ENCODE data around the gene CMTM7.

Gene CMTM7

DNA sequence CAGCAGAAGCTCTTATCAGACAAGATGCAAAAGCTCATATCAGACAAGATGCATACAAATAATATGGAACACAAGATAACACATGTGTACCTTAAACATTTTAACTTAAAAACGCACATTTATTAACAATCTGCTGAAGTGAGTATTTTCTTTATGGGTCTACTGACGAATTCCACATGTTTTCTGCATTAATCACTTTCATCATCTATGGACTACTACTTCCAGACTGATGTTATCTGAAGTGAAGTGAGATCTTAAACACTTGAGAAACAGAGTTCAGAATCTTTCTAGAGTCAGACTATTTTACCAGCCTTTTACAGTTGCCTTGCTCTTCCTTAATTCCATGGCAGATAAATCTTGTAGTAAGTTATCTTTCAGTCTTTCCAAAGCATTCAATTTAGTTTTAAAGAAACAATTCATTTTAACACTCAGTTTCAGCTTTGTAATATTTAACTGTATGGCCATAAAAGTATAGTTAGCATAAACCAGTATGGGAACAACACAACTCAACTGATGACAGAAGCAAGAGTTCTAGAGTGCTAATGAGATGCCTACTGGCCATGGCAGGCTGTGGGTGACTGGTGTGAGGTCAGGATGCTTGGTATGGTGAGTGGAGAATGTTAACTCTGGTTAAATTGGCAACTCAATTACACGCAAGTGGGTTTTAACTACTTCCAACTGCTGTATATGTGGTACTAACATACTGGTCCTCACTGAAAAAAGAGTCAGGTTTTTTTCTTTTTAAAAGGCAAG is 101.2 kb downstream of the CMTM7 start:
- peak; percentile 26 for DNase-seq (ENCODE audit: low read depth, low spot score)

DNA sequence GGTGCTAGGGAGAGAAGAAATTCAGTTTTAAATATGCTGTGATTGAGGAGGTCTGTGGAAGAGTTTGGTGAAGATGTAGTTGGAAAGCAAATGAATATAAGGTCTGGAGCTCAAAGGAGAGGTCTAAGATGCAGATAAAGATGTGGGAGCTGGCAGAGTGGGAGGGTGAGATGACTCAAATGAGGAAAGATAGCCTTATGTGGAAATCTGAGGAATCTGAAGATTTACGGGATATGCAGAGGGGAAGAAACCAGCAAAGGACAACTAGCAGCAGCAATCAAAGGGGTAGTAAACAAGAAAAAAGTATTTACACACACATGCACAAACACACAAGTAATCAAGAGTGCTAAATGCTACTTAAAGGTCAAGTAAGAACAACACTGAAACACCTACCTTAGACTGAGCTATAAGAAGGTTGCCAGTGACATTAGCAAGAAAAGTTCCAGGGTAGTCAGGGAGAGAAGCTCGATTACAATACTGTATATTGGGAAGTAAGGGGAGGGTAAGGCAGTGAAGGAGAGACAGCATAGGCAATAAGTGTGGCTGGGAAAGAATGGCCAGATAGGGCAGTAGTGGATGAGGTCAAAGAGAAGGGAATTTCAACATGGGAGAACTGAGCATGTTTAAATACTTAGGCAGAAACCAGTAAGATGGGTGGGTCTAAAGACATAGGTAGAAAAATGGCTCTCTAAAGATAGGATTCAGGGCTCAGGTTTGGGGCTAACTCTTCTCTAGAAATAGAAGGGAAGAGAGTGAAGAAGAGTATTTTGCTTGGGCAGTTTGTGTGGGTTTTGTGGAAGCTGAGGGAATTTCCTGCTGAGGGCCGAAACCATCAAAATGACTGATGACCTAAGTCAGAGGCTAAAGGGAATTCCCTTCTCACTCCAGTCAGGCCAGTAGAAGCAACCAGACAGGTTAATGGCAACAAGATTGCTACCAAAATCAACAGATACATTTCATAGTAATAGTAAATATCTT is 102.1 kb downstream of the CMTM7 start:
- DNase-seq (ENCODE audit: low read depth, low spot score) = peak; percentile 48

- DNase-seq (ENCODE audit: low read depth, low spot score) = no peak
Measured at GRCh38 chr3:32495085-32495484, 103.4 kb downstream of the CMTM7 start.

DNA sequence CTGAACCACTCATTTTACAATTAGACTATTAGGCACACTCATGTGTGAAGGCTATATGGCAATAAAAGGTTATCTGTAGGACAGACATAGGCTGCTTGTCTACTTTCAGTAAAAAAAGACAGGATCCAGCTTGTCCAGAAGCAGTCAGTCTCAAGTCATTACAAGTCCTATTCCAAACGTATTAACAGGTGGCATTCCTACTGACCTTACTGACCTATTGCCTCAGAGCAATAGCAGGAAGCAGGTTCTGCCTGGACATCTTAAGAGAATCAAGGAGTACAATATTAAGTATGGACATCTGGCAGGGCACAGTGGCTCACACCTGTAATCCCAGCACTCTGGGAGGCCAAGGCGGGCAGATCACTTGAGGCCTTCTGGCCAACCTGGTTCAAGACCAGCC is 104.0 kb downstream of the CMTM7 start:
- DNase-seq (ENCODE audit: low read depth, low spot score) = no peak

DNA sequence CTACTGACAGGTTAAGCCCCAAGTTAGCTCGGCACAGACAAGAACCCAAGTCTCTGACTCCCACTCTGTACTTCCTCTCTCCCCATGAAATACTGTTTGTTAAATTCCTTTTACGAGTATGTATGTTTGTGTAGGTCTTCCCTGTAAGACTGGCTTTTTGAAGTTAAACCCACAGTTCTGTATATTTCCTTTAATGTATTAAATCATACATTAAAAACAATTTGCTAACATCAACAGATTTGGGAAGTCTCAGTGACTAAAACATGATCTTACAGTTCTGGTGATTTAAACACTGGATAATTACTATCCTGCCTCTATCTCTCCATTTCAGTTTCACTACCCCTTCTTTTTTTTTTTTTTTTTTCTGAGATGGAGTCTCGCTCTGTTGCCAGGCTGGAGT is 106.6 kb downstream of the CMTM7 start:
- no peak for DNase-seq (ENCODE audit: low read depth, low spot score)

DNA sequence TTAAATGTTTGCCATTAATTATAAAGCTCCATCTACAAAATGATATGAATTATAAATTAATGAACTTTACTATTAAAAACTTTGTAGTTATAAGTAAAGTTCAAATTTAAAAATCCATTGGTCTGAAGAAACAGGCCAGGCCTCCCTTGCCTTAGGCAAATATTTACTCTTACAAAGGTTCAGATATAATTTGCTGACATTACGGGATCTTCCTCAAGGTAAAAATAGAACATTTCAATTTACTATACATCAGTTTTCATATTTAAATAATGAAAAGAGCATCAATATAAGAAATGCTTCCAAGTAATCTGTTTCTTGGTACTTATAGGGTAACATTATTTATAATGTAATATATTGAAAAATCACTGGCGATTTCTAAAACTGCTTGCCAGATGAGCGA is 107.3 kb downstream of the CMTM7 start:
- DNase-seq (ENCODE audit: low read depth, low spot score) = no peak

DNA sequence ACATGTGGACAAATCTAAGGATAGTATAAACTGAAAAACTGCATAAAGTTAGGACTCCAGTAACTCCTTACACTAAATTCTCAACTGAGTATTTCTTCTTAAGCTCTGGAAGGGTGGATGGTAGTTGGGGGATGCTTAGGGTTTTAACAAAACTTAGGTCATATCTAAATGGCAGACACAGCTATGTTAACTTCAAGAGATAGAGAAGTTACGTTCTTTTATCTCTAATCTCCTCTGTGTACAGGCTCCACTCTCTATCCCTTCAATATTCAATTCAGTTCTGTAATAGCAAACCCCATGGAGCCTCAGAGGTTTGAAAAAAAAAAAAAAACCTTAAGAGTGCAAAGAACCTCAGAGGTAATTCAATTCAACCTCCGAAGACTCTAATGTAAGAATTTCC is 107.9 kb downstream of the CMTM7 start:
- DNase-seq (ENCODE audit: low read depth, low spot score) = no peak

GRCh38 chr3:32500231-32500630 is 108.6 kb downstream of the CMTM7 start:
- DNase-seq (ENCODE audit: low read depth, low spot score) = no peak

GRCh38 chr3:32500880-32501782 is 109.5 kb downstream of the CMTM7 start:
- DNase-seq (ENCODE audit: low read depth, low spot score) = no peak

DNA sequence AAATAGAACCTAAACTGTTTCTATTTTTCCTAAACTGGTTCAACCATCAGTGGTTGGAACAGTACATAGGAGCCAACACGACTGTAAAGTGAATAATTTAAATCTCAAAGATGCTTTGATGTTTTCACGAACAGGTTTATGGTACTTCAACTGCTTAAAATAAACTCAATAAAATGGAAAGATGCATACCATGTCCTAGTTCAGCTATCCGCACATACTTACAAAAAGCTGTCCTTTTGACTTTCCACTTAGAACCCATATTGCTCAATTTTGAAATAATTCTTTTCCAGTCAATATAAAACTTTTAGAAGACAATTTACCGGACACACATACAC is 110.1 kb downstream of the CMTM7 start:
- DNase-seq (ENCODE audit: low read depth, low spot score) = no peak

DNA sequence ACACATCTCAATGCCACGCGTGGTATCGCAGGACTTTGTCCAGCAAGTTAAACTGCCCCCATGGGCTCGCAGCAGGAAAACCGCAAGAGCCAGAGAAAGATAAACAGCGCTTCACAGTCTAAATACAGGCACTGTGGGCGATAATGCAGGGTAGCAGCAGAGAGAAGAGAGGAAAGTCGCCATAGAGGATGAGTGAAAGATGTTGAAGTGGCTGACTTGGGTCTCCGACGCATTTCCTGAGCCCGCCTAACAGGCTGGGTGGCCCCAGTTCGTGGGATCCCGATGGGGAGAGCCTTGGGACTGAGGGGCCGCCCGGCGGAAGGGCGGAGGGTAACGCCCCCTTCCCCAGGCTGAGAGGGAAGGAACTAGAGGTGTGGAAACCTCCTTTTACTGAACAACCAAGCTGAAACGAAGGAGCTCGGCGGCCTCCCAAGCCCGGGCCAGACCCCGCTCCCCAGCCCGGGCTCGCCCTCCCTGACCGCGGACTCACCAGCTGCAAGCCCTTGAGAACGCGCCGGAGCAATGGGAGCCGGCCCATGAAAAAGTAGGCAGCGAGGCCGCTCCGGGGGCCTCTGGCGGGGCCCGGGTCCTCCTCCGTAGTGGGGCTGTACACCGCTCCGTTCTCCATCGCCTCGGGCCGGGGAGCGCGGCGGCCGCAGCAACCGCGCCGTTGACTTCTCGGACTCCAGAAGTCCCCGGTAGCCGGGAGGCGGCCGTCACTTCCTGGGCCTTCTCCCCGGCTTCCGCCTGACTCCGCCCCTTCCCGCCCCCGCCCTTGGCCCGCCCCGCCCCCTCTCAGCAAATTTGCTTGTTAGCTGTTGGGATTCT is 110.7 kb downstream of the CMTM7 start, which contains the start of gene CMTM6:
Gene CMTM6 (minus strand): TSS at position 735 of the 828 bp plus-strand sequence. CDS start 107 bp downstream, at position 628.
- DNase-seq (ENCODE audit: low read depth, low spot score) = peak; percentile 90

DNA sequence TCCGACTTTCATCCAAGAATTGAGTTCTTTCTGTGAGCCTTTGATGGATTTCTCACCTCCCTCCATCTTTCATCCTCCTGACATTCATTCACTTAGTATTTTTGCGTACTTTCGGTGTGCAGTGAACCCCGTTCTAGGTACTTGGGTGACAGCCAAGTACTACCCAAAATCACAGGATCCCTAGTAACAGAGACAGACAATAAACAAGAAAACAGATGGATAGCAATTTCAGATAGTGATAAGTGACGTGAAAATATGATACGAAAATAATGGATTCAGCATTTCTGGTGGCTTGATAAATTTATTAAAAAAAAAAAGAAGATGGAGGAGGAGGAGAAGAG is 111.3 kb downstream of the CMTM7 start:
- DNase-seq (ENCODE audit: low read depth, low spot score) = no peak

Data from astrocyte of the hippocampus (primary cell).